Panc1 (cell line): ENCODE data around the gene XKR3. TPM values are rescaled to one million over a fixed set of nuclear protein-coding genes. Genes with fewer than 3 reads are reported as not detected.

Experiments used
- ATAC-seq: fragments of 200-7000 bp; cut with Tn5 transposase; 2 replicates; pipeline ENCODE4 v1.9.1; 2020; ENCODE audit warnings: mild to moderate bottlenecking, moderate library complexity
- BruUV-seq: library from RNA; stranded (reverse); fragments of 400-500 nt; replicated peaks from 2 replicates; lab custom pipeline; 2021; lab: Mats Ljungman, UMichigan
- CTCF ChIA-PET: fragments of 300-600 bp; sonication (Branson Sonifier 250); formaldehyde crosslinking; loops from one replicate; lab custom pipeline; 2022; ENCODE audit warnings: antibody characterized with exemption; lab: Charles Lee
- POLR2A ChIA-PET: fragments of 300-600 bp; sonication (Branson Sonifier 250); formaldehyde crosslinking; loops from one replicate; lab custom pipeline; 2022; ENCODE audit warnings: antibody characterized with exemption; lab: Charles Lee
- DNase-seq: peaks from one replicate; pipeline ENCODE4 v3.0.0-alpha.2; 2010; ENCODE audit warnings: low read depth, low spot score
- H3K27ac ChIP-seq: 2 replicates; pipeline ENCODE4 v1.5.1; 2011; ENCODE audit warnings: mild to moderate bottlenecking, low read length, inconsistent platforms
- H3K27me3 ChIP-seq: fragments of 200-500 bp; sonication (Bioruptor generic); 2 replicates; pipeline ENCODE4 v1.6.0; 2014; ENCODE audit warnings: low read length, inconsistent platforms; ENCODE audit not compliant: control insufficient read depth, insufficient read depth
- H3K36me3 ChIP-seq: fragments of 200-500 bp; sonication (Bioruptor generic); 2 replicates; pipeline ENCODE4 v1.5.1; 2014; ENCODE audit warnings: inconsistent platforms, mild to moderate bottlenecking, low read length, moderate library complexity; ENCODE audit not compliant: control insufficient read depth, insufficient read depth
- H3K4me1 ChIP-seq: 2 replicates; pipeline ENCODE4 v1.5.1; 2011; ENCODE audit warnings: inconsistent platforms, mild to moderate bottlenecking, low read length, moderate library complexity; ENCODE audit not compliant: control insufficient read depth, insufficient read depth
- H3K4me3 ChIP-seq, 2 experiments: 2 replicates each; pipeline ENCODE4 v1.5.1; 2011 to 2012; ENCODE audit warnings: low read depth in 2 of 2, low read length in 2 of 2, mild to moderate bottlenecking in 2 of 2, inconsistent platforms in 1 of 2, moderate library complexity in 1 of 2
- H3K9me3 ChIP-seq: fragments of 200-500 bp; sonication (Bioruptor generic); 2 replicates; pipeline ENCODE4 v1.5.1; 2014; ENCODE audit warnings: low read depth, mild to moderate bottlenecking, inconsistent platforms, low read length, moderate library complexity; ENCODE audit not compliant: control insufficient read depth, insufficient read depth
- POLR2AphosphoS5 ChIP-seq: IDR thresholded peaks from 2 replicates; pipeline ENCODE4 v1.6.1; 2012; ENCODE audit warnings: mild to moderate bottlenecking, low read depth, low read length, moderate library complexity
- SIN3A ChIP-seq: IDR thresholded peaks from 2 replicates; pipeline ENCODE4 v1.6.1; 2012; ENCODE audit warnings: low read depth, mild to moderate bottlenecking, low read length, moderate library complexity, borderline replicate concordance; ENCODE audit not compliant: insufficient read depth
- TCF7L2 ChIP-seq: IDR thresholded peaks from 2 replicates; pipeline ENCODE4 v1.6.1; 2011; ENCODE audit warnings: mild to moderate bottlenecking, low read depth, low read length, inconsistent platforms
- in situ Hi-C: cut with HindIII; loops from 2 replicates; pipeline ENCODE4 v1.10.0; 2016; ENCODE audit warnings: low sequenced_read_pairs, low pct_unique_long_range_greater_than_20kb
- intact Hi-C: fragments of 100-400 bp; cut with micrococcal nuclease; formaldehyde crosslinking; loops from one replicate; pipeline ENCODE4 v1.10.0; 2022; ENCODE audit not compliant: unreplicated experiment
- total RNA-seq: library from RNA; stranded (reverse); gene quantifications from one replicate; pipeline ENCODE4 v1.2.1, GENCODE V29; 2021; ENCODE audit not compliant: unreplicated experiment
- TF ChIP-seq, protein P1 (sequence below): fragments of 450-650 bp; IDR thresholded peaks from 2 replicates; pipeline ENCODE4 v1.5.1; 2017; ENCODE audit warnings: mild to moderate bottlenecking
- TF ChIP-seq, protein P2 (sequence below), 2 experiments: IDR thresholded peaks; 2 replicates each; pipeline ENCODE4 v1.6.1; 2011 to 2012; ENCODE audit warnings: low read depth in 2 of 2, control low read depth in 1 of 2, low read length in 1 of 2, mild to moderate bottlenecking in 1 of 2, moderate library complexity in 1 of 2; ENCODE audit not compliant: insufficient read depth in 1 of 2

Gene XKR3
- total RNA-seq, 1 experiment from 2014 or later, result not detected

DNA sequence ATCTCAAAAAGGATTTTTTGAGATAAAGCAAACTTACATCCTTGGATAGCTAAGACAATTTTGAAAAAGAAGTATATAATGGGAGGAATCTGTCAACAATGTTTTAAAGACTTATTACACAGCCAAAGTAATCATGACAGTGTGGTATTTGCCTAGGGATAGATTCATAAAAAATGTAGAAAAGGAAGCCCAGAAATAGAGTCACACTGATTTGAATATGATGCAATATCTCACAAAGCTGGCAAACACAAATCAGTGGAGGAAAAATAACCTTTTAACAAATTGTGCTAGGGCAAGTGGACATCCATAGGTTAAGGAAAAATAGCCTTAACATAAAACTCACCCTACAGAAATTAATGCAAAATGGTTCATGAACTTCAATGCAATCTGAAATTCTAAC, 6.0 kb downstream of the XKR3 start:
- no peak for DNase-seq
- no peaks in the 10 kb centered on the region for H3K27me3 ChIP-seq
- 0 out of 2 replicates have a peak, but pooled peaks cover 3% of the 10 kb centered on the region for H3K9me3 ChIP-seq
- ATAC-seq, result no peak
- TF ChIP-seq, protein P1, sequence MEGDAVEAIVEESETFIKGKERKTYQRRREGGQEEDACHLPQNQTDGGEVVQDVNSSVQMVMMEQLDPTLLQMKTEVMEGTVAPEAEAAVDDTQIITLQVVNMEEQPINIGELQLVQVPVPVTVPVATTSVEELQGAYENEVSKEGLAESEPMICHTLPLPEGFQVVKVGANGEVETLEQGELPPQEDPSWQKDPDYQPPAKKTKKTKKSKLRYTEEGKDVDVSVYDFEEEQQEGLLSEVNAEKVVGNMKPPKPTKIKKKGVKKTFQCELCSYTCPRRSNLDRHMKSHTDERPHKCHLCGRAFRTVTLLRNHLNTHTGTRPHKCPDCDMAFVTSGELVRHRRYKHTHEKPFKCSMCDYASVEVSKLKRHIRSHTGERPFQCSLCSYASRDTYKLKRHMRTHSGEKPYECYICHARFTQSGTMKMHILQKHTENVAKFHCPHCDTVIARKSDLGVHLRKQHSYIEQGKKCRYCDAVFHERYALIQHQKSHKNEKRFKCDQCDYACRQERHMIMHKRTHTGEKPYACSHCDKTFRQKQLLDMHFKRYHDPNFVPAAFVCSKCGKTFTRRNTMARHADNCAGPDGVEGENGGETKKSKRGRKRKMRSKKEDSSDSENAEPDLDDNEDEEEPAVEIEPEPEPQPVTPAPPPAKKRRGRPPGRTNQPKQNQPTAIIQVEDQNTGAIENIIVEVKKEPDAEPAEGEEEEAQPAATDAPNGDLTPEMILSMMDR, result no peak
- TF ChIP-seq TCF7L2 (no peak), POLR2AphosphoS5 (no peak), SIN3A (no peak)
- TF ChIP-seq, protein P2, sequence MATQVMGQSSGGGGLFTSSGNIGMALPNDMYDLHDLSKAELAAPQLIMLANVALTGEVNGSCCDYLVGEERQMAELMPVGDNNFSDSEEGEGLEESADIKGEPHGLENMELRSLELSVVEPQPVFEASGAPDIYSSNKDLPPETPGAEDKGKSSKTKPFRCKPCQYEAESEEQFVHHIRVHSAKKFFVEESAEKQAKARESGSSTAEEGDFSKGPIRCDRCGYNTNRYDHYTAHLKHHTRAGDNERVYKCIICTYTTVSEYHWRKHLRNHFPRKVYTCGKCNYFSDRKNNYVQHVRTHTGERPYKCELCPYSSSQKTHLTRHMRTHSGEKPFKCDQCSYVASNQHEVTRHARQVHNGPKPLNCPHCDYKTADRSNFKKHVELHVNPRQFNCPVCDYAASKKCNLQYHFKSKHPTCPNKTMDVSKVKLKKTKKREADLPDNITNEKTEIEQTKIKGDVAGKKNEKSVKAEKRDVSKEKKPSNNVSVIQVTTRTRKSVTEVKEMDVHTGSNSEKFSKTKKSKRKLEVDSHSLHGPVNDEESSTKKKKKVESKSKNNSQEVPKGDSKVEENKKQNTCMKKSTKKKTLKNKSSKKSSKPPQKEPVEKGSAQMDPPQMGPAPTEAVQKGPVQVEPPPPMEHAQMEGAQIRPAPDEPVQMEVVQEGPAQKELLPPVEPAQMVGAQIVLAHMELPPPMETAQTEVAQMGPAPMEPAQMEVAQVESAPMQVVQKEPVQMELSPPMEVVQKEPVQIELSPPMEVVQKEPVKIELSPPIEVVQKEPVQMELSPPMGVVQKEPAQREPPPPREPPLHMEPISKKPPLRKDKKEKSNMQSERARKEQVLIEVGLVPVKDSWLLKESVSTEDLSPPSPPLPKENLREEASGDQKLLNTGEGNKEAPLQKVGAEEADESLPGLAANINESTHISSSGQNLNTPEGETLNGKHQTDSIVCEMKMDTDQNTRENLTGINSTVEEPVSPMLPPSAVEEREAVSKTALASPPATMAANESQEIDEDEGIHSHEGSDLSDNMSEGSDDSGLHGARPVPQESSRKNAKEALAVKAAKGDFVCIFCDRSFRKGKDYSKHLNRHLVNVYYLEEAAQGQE (IDR thresholded peaks at IDR 0.05; ENCODE audit: insufficient read depth in 1 of 2, low read depth in 2 of 2, low read length in 1 of 2), result no peak
- in situ Hi-C loops, result no loop called here
- intact Hi-C loops, result no loop called here
- H3K4me3 ChIP-seq, result no peak overlapping the region
- no TSS peak for BruUV-seq
- ChIA-PET CTCF (no interaction called here), POLR2A (no interaction called here)
- no peaks in the 10 kb centered on the region; the same call in 1 of the 2 replicates for H3K36me3 ChIP-seq
- H3K4me1 ChIP-seq, result no peaks in the 10 kb centered on the region
- no peak overlapping the region for H3K27ac ChIP-seq

DNA sequence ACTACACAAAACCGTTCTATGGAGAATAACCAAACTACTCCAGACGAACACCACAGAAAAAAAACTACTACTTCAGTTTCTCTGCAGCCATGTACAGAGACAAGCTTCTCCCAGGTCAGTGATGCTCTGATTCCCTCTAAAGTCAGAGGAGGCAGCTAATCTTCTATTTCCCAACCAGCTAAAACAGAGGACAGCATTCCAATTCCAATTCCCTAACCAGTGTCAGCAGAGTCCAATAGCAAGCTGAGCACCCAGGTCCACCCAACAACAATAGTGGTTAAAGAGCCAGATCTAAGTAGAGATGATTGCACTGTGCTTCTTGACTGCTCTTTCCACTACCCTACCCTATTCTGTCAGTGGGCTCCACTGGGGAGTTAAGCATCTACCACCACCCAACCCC, 6.7 kb downstream of the XKR3 start:
- Histone ChIP-seq H3K27me3 (no peaks in the 10 kb centered on the region), H3K4me3 (no peak overlapping the region), H3K27ac (no peak overlapping the region), H3K4me1 (no peaks in the 10 kb centered on the region), H3K36me3 (no peaks in the 10 kb centered on the region; the same call in 1 of the 2 replicates), H3K9me3 (0 out of 2 replicates have a peak, but pooled peaks cover 3% of the 10 kb centered on the region)
- ChIA-PET CTCF (no interaction called here), POLR2A (no interaction called here)
- no peak for ATAC-seq
- BruUV-seq, result no TSS peak
- intact Hi-C loops, result no loop called here
- DNase-seq, result no peak
- TF ChIP-seq POLR2AphosphoS5, result no peak
- TF ChIP-seq, protein P1, result no peak
- TF ChIP-seq TCF7L2, result no peak
- TF ChIP-seq, protein P2 (IDR thresholded peaks at IDR 0.05; ENCODE audit: insufficient read depth in 1 of 2, low read depth in 2 of 2, low read length in 1 of 2), result no peak
- no peak for TF ChIP-seq SIN3A
- in situ Hi-C loops, result no loop called here
